Duodenal mucosa (tissue), 2 donors: ENCODE measurements around the gene LIX1L.

Source experiments
- H3K27ac ChIP-seq: one replicate; pipeline ENCODE4 v1.7.0; 2013; ENCODE audit warnings: low read depth, low read length
- H3K27me3 ChIP-seq, 2 donors: one replicate each; pipeline ENCODE4 v1.7.0; 2013; ENCODE audit warnings: low read length in 2 of 2, control low read depth in 1 of 2; ENCODE audit not compliant: insufficient read depth in 2 of 2, control insufficient read depth in 1 of 2
- H3K36me3 ChIP-seq, 2 donors: one replicate each; pipeline ENCODE4 v1.7.0; 2013; ENCODE audit warnings: low read length in 2 of 2, control low read depth in 1 of 2; ENCODE audit not compliant: insufficient read depth in 2 of 2, control insufficient read depth in 1 of 2
- H3K4me1 ChIP-seq, 2 donors: one replicate each; pipeline ENCODE4 v1.7.0; 2013; ENCODE audit warnings: low read length in 2 of 2, control low read depth in 1 of 2; ENCODE audit not compliant: insufficient read depth in 2 of 2, control insufficient read depth in 1 of 2
- H3K4me3 ChIP-seq, 2 donors: one replicate each; pipeline ENCODE4 v1.7.0; 2013; ENCODE audit warnings: low read length in 2 of 2, low read depth in 1 of 2
- H3K9ac ChIP-seq, 2 donors: one replicate each; pipeline ENCODE4 v1.7.0; 2013; ENCODE audit warnings: low read length in 2 of 2, low read depth in 1 of 2
- H3K9me3 ChIP-seq, 2 donors: one replicate each; pipeline ENCODE4 v1.7.0; 2013; ENCODE audit warnings: low read length in 2 of 2, control low read depth in 1 of 2; ENCODE audit not compliant: control insufficient read depth in 1 of 2

Gene LIX1L

GRCh38 chr1:145957443-145958319 lies at the start of gene LIX1L:
LIX1L (minus strand) TSS chr1:145958017; CDS start chr1:145957927, 90 bp downstream.
- no peaks in the 10 kb centered on the region for H3K36me3 ChIP-seq
- peaks cover 20 to 31% of the 10 kb centered on the region in 2 donors for H3K27me3 ChIP-seq
- peak within 1 kb of the TSS; percentile 62 to 67 for H3K4me3 ChIP-seq
- peak within 1 kb of the TSS; percentile 64 for H3K27ac ChIP-seq
- H3K9ac ChIP-seq: peak within 1 kb of the TSS; percentile 52 to 53
- no peaks in the 10 kb centered on the region for H3K9me3 ChIP-seq
- peaks cover 32 to 60% of the 10 kb centered on the region in 2 donors for H3K4me1 ChIP-seq

- H3K36me3 ChIP-seq: no peaks in the 10 kb centered on the region
- no peaks in the 10 kb centered on the region for H3K9me3 ChIP-seq
- peaks cover 23 to 24% of the 10 kb centered on the region in 2 donors for H3K4me1 ChIP-seq
- H3K27ac ChIP-seq: no peak overlapping the region
- H3K4me3 ChIP-seq: no peak overlapping the region
- no peaks in the 10 kb centered on the region for H3K27me3 ChIP-seq
- no peak overlapping the region for H3K9ac ChIP-seq
Observed at GRCh38 chr1:146001709-146002108, 43.9 kb upstream of the LIX1L start.

- Histone ChIP-seq H3K4me1 (peaks cover 23 to 24% of the 10 kb centered on the region in 2 donors), H3K27me3 (no peaks in the 10 kb centered on the region), H3K27ac (peak overlapping the region; percentile 41), H3K4me3 (peak overlapping the region in 1 of 2 donors; percentile 1), H3K9ac (peak overlapping the region in 1 of 2 donors; percentile 28), H3K36me3 (peaks cover 9 to 14% of the 10 kb centered on the region in 2 donors), H3K9me3 (no peaks in the 10 kb centered on the region)
Observed at GRCh38 chr1:145999321-146000024, 41.7 kb upstream of the LIX1L start.

GRCh38 chr1:145997718-145998023 lies 39.9 kb upstream of the LIX1L start:
- peaks cover 27 to 32% of the 10 kb centered on the region in 2 donors for H3K36me3 ChIP-seq
- peak overlapping the region; percentile 85 to 91 for H3K4me3 ChIP-seq
- peak overlapping the region; percentile 93 to 97 for H3K9ac ChIP-seq
- peaks cover 36 to 42% of the 10 kb centered on the region in 2 donors for H3K4me1 ChIP-seq
- H3K27me3 ChIP-seq: no peaks in the 10 kb centered on the region
- peak overlapping the region; percentile 83 for H3K27ac ChIP-seq
- H3K9me3 ChIP-seq: no peaks in the 10 kb centered on the region

- peak overlapping the region; percentile 93 to 97 for H3K9ac ChIP-seq
- peaks cover 39 to 47% of the 10 kb centered on the region in 2 donors for H3K4me1 ChIP-seq
- H3K27ac ChIP-seq: peak overlapping the region; percentile 83
- H3K4me3 ChIP-seq: peak overlapping the region; percentile 85 to 91
- H3K36me3 ChIP-seq: peaks cover 31 to 35% of the 10 kb centered on the region in 2 donors
- no peaks in the 10 kb centered on the region for H3K9me3 ChIP-seq
- no peaks in the 10 kb centered on the region for H3K27me3 ChIP-seq
Observed at GRCh38 chr1:145997016-145997717, 39.4 kb upstream of the LIX1L start.

GRCh38 chr1:145996433-145997015 lies 38.7 kb upstream of the LIX1L start, which contains the start of gene TXNIP:
TXNIP (minus strand) TSS chr1:145996579; CDS start chr1:145996266, 313 bp downstream.
- H3K4me3 ChIP-seq: peak within 1 kb of the TSS; percentile 85 to 91
- peaks cover 31 to 35% of the 10 kb centered on the region in 2 donors for H3K36me3 ChIP-seq
- H3K27me3 ChIP-seq: no peaks in the 10 kb centered on the region
- peak within 1 kb of the TSS; percentile 88 for H3K27ac ChIP-seq
- H3K9ac ChIP-seq: peak within 1 kb of the TSS; percentile 93 to 97
- H3K9me3 ChIP-seq: no peaks in the 10 kb centered on the region
- peaks cover 39 to 52% of the 10 kb centered on the region in 2 donors for H3K4me1 ChIP-seq

- Histone ChIP-seq H3K9me3 (no peaks in the 10 kb centered on the region), H3K4me1 (peaks cover 39 to 52% of the 10 kb centered on the region in 2 donors), H3K27me3 (no peaks in the 10 kb centered on the region)
Observed at GRCh38 chr1:145995964-145996432, 38.2 kb upstream of the LIX1L start.

GRCh38 chr1:145995148-145995881 lies 37.5 kb upstream of the LIX1L start:
- Histone ChIP-seq H3K36me3 (peaks cover 31 to 35% of the 10 kb centered on the region in 2 donors), H3K27me3 (no peaks in the 10 kb centered on the region), H3K9me3 (no peaks in the 10 kb centered on the region), H3K4me3 (peak overlapping the region; percentile 85 to 91), H3K4me1 (peaks cover 39 to 52% of the 10 kb centered on the region in 2 donors), H3K9ac (peak overlapping the region; percentile 76 to 97), H3K27ac (peak overlapping the region; percentile 88)

More at GRCh38 chr1:145995964-145996432, 38.2 kb upstream of the LIX1L start:
- Histone ChIP-seq H3K9ac (peak overlapping the region; percentile 76 to 97), H3K36me3 (peaks cover 31 to 35% of the 10 kb centered on the region in 2 donors), H3K27ac (peak overlapping the region; percentile 88), H3K4me3 (peak overlapping the region; percentile 85 to 91)
